ENCODE measurements around the gene ROBO1.
A peak's percentile ranks its signal among the peaks of the same experiment; 100 is the strongest.

ROBO1 gene

DNA sequence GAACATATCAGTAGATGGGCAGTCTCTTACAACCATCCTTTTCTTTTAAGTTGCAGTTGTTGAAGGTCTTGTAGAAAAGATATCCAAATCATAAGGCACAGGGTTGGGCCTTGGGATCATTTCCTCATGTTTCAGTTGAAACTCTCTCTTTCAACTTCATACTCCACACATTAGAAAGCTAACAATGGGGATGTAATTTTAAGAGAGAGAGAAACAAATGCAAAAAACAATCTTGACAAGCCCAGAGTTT lies 747.9 kb downstream of the ROBO1 start:
- TF ChIP-seq FOXK2 (IDR thresholded peaks at IDR 0.05) (no peak), ELF4 (IDR thresholded peaks at IDR 0.05) (no peak), ARNT (IDR thresholded peaks at IDR 0.05) (no peak), NFRKB (IDR thresholded peaks at IDR 0.05) (no peak)
- ChIA-PET POLR2A (interaction anchor here (0.9 to 2.7 kb wide), 8 partner anchors 11 to 102 kb away, joined by 3 to 17 read pairs (median 5); no protein-coding TSS in a partner anchor), CTCF (interaction anchor here (0.6 kb wide), 1 partner anchor 1306 kb away, joined by 6 read pairs; no protein-coding TSS in a partner anchor)
- DNase-seq (ENCODE audit: extremely low spot score), result no peak

DNA sequence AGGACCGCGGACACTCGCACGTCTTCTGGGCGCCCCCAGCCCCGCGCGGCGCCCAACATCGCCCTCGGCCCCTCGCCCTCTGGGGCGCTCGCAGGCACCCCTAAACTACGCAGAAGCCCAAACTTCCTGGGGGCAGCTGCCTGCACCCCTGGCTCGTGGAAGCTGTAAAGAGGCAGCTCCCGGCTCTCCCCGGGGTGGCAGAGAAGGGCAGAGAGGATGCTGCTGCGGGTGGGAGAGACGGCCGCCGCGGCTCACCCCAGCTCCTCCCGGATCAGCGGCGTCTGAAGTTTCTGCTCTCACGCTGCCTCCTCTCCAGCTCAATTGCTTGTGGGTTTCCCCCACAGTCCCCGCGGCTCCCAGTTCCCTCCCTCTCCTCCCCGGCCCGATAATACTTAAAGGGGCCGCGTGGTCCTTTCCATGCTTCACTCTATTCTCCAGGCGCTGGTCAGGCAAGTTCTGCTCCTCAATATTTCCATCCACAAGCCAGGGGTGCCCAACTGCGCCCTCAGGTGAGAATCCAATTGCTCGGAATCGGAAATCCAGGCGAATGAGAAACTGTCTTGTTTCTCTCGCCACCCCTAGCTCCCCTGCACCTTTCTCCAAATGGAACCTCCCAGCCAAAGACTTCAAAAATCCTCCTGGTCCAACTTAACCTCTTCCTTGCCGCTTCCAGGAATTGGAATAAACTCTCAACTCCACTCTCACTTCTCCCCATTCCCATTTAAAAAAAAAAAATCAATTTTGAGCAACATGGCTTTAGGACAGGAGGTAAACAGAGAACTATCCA lies 748.5 kb downstream of the ROBO1 start:
- ChIA-PET POLR2A (interaction anchor here (0.7 to 2.7 kb wide), 11 partner anchors 8 to 101 kb away, joined by 3 to 17 read pairs (median 5); no protein-coding TSS in a partner anchor), CTCF (interaction anchor here (0.6 kb wide), 1 partner anchor 1306 kb away, joined by 6 read pairs; no protein-coding TSS in a partner anchor)

DNA sequence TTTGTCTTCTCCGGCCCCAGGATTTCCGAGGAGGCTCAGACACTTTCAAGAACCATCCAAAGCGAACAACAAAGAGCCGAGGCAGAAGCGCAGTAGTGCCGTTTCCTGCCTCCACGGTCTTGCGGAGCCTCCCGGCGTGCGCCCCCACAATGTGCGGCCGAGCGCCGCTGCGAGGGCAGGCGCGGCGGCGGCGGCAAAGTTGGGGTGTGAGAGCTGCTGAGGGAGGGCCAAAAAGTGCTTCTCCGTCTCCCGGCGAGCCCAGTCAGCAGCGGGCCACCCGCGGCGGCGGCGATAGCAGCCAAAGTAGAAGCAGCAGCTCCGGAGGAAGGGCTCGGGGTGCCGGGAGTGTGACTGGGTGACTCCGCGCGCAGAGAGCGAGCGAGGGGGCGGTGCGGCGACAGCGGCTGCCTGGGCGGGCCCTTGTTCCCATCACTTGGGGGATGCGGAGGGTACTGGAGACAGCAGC lies 749.1 kb downstream of the ROBO1 start:
- POLR2A ChIA-PET, result interaction anchor here (0.7 to 2.7 kb wide), 10 partner anchors 8 to 101 kb away, joined by 3 to 17 read pairs (median 5); no protein-coding TSS in a partner anchor

More for the DNA sequence above, 748.5 kb downstream of the ROBO1 start:
- peak; percentile 76 for DNase-seq (ENCODE audit: extremely low spot score)
- TF ChIP-seq NFRKB (IDR thresholded peaks at IDR 0.05) (no peak), CTBP1 (IDR thresholded peaks at IDR 0.05; ENCODE audit: borderline replicate concordance) (peak; percentile 58; the same call in 1 of the 2 replicates), ZNF384 (IDR thresholded peaks at IDR 0.05) (0 out of 2 replicates have a peak, but pooled peaks have one; percentile 50), BHLHE40 (IDR thresholded peaks at IDR 0.05; ENCODE audit: borderline replicate concordance) (peak; percentile 88), FOXK2 (IDR thresholded peaks at IDR 0.05) (no peak), FOXA1 (IDR thresholded peaks at IDR 0.05) (no peak), LEF1 (IDR thresholded peaks at IDR 0.05; ENCODE audit: borderline replicate concordance) (no peak), ARNT (IDR thresholded peaks at IDR 0.05) (no peak), FOXM1 (IDR thresholded peaks at IDR 0.05; ENCODE audit: borderline replicate concordance) (peak; percentile 98), SP1 (IDR thresholded peaks at IDR 0.05) (no peak), ELF4 (IDR thresholded peaks at IDR 0.05) (peak; percentile 67), HDGF (IDR thresholded peaks at IDR 0.05; ENCODE audit: borderline replicate concordance) (no peak)
- TF ChIP-seq, protein P1, sequence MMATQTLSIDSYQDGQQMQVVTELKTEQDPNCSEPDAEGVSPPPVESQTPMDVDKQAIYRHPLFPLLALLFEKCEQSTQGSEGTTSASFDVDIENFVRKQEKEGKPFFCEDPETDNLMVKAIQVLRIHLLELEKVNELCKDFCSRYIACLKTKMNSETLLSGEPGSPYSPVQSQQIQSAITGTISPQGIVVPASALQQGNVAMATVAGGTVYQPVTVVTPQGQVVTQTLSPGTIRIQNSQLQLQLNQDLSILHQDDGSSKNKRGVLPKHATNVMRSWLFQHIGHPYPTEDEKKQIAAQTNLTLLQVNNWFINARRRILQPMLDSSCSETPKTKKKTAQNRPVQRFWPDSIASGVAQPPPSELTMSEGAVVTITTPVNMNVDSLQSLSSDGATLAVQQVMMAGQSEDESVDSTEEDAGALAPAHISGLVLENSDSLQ (IDR thresholded peaks at IDR 0.05), result no peak

DNA sequence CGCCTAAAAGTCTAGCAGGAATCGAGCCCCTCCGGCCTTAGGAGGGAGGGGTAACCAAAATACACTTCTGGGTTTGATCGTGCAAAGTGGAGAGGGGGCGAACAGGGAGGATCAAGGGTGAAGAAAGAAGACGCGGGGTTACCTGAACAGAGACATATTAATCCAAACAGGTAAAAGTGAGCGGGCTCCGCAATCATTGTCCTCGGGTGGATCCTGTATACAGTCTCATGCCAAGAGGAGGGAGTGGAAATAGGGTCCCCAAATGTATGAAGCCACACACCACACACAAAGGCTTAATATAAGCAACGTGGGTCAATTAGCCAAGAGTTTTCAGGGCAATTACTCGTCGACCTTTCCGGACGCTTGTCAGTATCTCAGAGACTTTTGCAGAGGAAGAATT lies 749.5 kb downstream of the ROBO1 start:
- DNase-seq (ENCODE audit: extremely low spot score), result no peak
- CTCF ChIA-PET, result interaction anchor here (1.5 kb wide), 1 partner anchor 29 kb away, joined by 4 read pairs; no protein-coding TSS in a partner anchor
- POLR2A ChIA-PET, result interaction anchor here (1.1 to 2.7 kb wide), 6 partner anchors 9 to 100 kb away, joined by 5 to 24 read pairs (median 6); no protein-coding TSS in a partner anchor
- TF ChIP-seq, protein P1 (IDR thresholded peaks at IDR 0.05), result no peak

More for the DNA sequence above, 749.1 kb downstream of the ROBO1 start:
- TF ChIP-seq FOXK2 (IDR thresholded peaks at IDR 0.05) (no peak), ARNT (IDR thresholded peaks at IDR 0.05) (no peak), ELF4 (IDR thresholded peaks at IDR 0.05) (no peak), CTBP1 (IDR thresholded peaks at IDR 0.05; ENCODE audit: borderline replicate concordance) (no peak), NFRKB (IDR thresholded peaks at IDR 0.05) (no peak), FOXA1 (IDR thresholded peaks at IDR 0.05) (no peak)
- TF ChIP-seq, protein P1 (IDR thresholded peaks at IDR 0.05), result no peak
- DNase-seq (ENCODE audit: extremely low spot score), result no peak
- CTCF ChIA-PET, result no interaction called here

DNA sequence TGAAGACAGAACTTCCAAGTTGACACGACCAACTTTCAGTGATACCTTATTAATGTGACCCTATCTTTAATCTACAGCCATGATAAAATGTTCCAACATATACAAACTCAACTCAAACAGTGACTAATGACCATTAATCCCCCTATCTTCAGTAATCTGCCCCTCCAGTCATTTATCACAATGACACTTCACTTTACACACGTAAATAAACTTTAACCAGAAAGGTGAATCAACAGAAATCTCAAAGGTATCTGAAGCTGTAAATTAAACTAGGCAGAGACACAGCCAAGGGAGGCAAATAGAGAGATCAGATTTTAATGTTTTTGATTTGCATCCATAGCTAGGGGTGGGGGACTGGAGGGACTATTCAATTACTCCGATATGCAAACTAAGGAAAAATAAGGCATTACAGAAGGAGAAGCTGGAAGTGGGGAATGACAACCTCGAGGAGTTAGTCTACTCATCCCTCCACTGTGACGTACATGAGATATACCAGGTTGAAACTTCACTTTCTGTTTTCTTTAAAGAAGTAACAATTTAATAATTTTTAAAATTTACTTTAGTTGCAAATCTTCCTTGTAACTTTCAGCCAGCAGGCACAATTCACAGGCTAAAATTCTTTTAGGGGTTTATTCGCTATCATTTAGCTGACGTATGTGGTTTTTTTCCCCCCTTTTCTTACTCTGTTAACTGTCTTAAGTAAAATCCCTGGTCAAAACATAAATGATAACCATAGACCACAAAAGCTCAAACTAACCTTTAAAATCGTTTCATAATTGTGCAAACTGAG lies 751.0 kb downstream of the ROBO1 start:
- POLR2A ChIA-PET, result interaction anchor here (0.7 to 2.7 kb wide), 9 partner anchors 8 to 291 kb away, joined by 3 to 24 read pairs (median 4); no protein-coding TSS in a partner anchor
- TF ChIP-seq, protein P1 (IDR thresholded peaks at IDR 0.05), result peak; percentile 95
- no peak for TF ChIP-seq HDGF (IDR thresholded peaks at IDR 0.05; ENCODE audit: borderline replicate concordance)
- peak; percentile 88 for TF ChIP-seq CTBP1 (IDR thresholded peaks at IDR 0.05; ENCODE audit: borderline replicate concordance)
- no peak for TF ChIP-seq ZNF384 (IDR thresholded peaks at IDR 0.05)
- TF ChIP-seq SUZ12 (IDR thresholded peaks at IDR 0.05), result no peak
- no peak for TF ChIP-seq TARDBP (IDR thresholded peaks at IDR 0.05)
- TF ChIP-seq ELF4 (IDR thresholded peaks at IDR 0.05), result no peak
- no peak for DNase-seq (ENCODE audit: extremely low spot score)
- CTCF ChIA-PET, result interaction anchor here (0.6 to 1.8 kb wide), 7 partner anchors 9 to 1771 kb away, joined by 3 to 8 read pairs (median 3); no protein-coding TSS in a partner anchor
